Measurements from ENCODE around the gene CAPN15.

Gene CAPN15

GRCh38 chr16:507996-508395, 19.5 kb upstream of the CAPN15 start:
- no peak for DNase-seq

GRCh38 chr16:508884-509736, 18.4 kb upstream of the CAPN15 start:
- DNase-seq = no peak

GRCh38 chr16:510066-510825, 17.3 kb upstream of the CAPN15 start:
- no peak for DNase-seq

GRCh38 chr16:512802-513201, 14.7 kb upstream of the CAPN15 start:
- no peak for DNase-seq

GRCh38 chr16:513950-514349, 13.6 kb upstream of the CAPN15 start:
- DNase-seq = no peak

- DNase-seq = no peak
Measured at GRCh38 chr16:515175-515938, 12.2 kb upstream of the CAPN15 start.

GRCh38 chr16:515939-516226, 11.6 kb upstream of the CAPN15 start:
- no peak for DNase-seq

- no peak for DNase-seq
Measured at GRCh38 chr16:516301-516700, 11.2 kb upstream of the CAPN15 start.

- no peak for DNase-seq
Measured at GRCh38 chr16:518858-519257, 8.7 kb upstream of the CAPN15 start.

GRCh38 chr16:519425-519824, 8.1 kb upstream of the CAPN15 start:
- no peak for DNase-seq

- no peak for DNase-seq
Measured at GRCh38 chr16:519841-520687, 7.4 kb upstream of the CAPN15 start.

GRCh38 chr16:520847-521246, 6.7 kb upstream of the CAPN15 start:
- DNase-seq = no peak

GRCh38 chr16:521381-522210, 5.9 kb upstream of the CAPN15 start:
- no peak for DNase-seq

GRCh38 chr16:522320-523096, 5.0 kb upstream of the CAPN15 start:
- DNase-seq = no peak

GRCh38 chr16:523097-523741, 4.3 kb upstream of the CAPN15 start:
- no peak for DNase-seq

GRCh38 chr16:524274-525040, 3.1 kb upstream of the CAPN15 start:
- DNase-seq = no peak

GRCh38 chr16:525123-525519, 2.4 kb upstream of the CAPN15 start:
- DNase-seq = no peak

GRCh38 chr16:525520-526180, 1.9 kb upstream of the CAPN15 start:
- DNase-seq = no peak

Data from NCI-H1048 (cell line).